Measurements from ENCODE around the gene TEK. TPM values are rescaled to one million over a fixed set of nuclear protein-coding genes. Genes with fewer than 3 reads are reported as not detected.

Gene TEK
- total RNA-seq, 1 donor from 2014 or later: 1.0 TPM

DNA sequence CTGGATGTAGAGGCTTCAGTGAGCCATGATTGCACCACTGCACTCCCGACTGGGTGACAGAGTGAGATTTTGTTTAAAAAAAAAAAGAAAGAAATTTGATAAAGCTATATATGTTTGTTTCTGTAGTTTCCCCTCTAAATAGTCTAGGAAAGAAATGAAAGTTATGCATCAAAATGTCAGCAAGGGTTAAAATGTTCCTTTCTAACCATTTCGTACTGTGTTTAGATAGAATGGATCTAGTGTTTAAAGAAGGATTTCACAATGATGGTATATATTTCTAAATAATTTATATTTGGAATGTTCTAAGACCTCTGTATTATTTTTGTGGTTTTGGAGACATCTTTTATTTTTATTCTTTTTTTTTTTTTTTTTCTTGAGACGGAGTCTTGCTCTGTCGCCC is 22.7 kb downstream of the TEK start:
- Mint-ChIP-seq H3K27ac (ENCODE audit: unreplicated experiment) (no peak overlapping the region), H3K4me3 (ENCODE audit: unreplicated experiment) (no peak overlapping the region), H3K9me3 (ENCODE audit: unreplicated experiment) (no peaks in the 10 kb centered on the region), H3K36me3 (ENCODE audit: unreplicated experiment) (no peaks in the 10 kb centered on the region), H3K27me3 (ENCODE audit: unreplicated experiment) (no peaks in the 10 kb centered on the region), H3K4me1 (ENCODE audit: low read depth, unreplicated experiment) (no peaks in the 10 kb centered on the region)
- TF ChIP-seq, protein P1, sequence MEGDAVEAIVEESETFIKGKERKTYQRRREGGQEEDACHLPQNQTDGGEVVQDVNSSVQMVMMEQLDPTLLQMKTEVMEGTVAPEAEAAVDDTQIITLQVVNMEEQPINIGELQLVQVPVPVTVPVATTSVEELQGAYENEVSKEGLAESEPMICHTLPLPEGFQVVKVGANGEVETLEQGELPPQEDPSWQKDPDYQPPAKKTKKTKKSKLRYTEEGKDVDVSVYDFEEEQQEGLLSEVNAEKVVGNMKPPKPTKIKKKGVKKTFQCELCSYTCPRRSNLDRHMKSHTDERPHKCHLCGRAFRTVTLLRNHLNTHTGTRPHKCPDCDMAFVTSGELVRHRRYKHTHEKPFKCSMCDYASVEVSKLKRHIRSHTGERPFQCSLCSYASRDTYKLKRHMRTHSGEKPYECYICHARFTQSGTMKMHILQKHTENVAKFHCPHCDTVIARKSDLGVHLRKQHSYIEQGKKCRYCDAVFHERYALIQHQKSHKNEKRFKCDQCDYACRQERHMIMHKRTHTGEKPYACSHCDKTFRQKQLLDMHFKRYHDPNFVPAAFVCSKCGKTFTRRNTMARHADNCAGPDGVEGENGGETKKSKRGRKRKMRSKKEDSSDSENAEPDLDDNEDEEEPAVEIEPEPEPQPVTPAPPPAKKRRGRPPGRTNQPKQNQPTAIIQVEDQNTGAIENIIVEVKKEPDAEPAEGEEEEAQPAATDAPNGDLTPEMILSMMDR (IDR thresholded peaks at IDR 0.05; ENCODE audit: partially characterized antibody, unreplicated experiment): no peak
- DNase-seq: no peak

DNA sequence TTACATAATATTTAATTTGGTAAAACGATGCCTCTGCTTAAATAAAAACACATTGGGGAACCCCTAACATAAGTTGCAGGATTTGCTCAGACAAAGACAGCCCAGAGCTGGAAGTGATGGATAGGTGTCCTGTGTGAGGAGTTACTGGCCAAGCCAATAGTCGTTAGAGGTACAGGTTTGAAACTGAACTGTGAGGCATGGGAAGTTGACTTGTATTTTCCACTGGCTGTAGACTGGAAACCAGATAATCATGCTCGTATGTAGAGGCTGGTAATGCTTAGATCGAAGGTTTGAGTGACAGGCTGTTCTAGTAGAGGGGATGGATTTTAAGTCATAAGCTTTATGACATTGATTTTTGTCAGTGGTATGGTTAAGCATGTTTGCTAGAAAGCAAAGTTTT is 24.8 kb downstream of the TEK start:
- H3K4me3 Mint-ChIP-seq (ENCODE audit: unreplicated experiment): no peak overlapping the region
- no peaks in the 10 kb centered on the region for H3K27me3 Mint-ChIP-seq (ENCODE audit: unreplicated experiment)
- no peak for DNase-seq
- TF ChIP-seq, protein P1 (IDR thresholded peaks at IDR 0.05; ENCODE audit: partially characterized antibody, unreplicated experiment): no peak
- H3K27ac Mint-ChIP-seq (ENCODE audit: unreplicated experiment): no peak overlapping the region
- no peaks in the 10 kb centered on the region for H3K4me1 Mint-ChIP-seq (ENCODE audit: low read depth, unreplicated experiment)
- H3K9me3 Mint-ChIP-seq (ENCODE audit: unreplicated experiment): no peaks in the 10 kb centered on the region
- no peaks in the 10 kb centered on the region for H3K36me3 Mint-ChIP-seq (ENCODE audit: unreplicated experiment)

DNA sequence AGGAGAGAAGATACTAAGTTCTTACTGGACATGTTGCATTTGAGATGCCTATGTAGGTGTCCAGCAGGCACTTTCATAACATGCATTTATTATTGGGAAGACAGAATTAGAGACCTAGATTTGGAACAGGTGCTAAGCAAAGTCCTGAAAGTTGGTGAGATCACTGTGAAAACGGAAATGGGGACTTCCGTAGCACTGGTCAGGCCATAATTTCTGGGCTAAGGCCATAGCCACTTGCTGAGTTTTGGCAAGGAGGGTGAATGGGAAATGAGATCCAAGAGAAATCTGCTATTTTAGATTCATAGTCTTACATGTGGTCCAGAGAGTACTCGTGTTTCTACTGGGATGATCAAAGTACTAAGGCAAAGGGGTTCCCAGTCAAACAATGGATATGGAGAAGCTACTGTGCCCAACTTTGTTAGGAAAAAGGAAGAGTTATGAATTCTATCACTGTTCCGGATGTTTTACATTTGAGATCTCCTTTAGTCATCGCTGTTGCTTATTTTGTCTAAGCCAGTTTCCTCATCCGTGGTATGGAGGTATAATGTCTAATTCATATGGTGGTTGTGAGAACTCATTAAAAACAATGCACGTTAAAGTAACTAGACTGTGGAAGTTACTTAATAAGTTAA is 33.4 kb downstream of the TEK start:
- TF ChIP-seq, protein P1 (IDR thresholded peaks at IDR 0.05; ENCODE audit: partially characterized antibody, unreplicated experiment): no peak
- no peaks in the 10 kb centered on the region for H3K9me3 Mint-ChIP-seq (ENCODE audit: unreplicated experiment)
- no peaks in the 10 kb centered on the region for H3K4me1 Mint-ChIP-seq (ENCODE audit: low read depth, unreplicated experiment)
- no peaks in the 10 kb centered on the region for H3K36me3 Mint-ChIP-seq (ENCODE audit: unreplicated experiment)
- H3K27me3 Mint-ChIP-seq (ENCODE audit: unreplicated experiment): no peaks in the 10 kb centered on the region
- H3K4me3 Mint-ChIP-seq (ENCODE audit: unreplicated experiment): no peak overlapping the region
- H3K27ac Mint-ChIP-seq (ENCODE audit: unreplicated experiment): no peak overlapping the region
- no peak for DNase-seq

DNA sequence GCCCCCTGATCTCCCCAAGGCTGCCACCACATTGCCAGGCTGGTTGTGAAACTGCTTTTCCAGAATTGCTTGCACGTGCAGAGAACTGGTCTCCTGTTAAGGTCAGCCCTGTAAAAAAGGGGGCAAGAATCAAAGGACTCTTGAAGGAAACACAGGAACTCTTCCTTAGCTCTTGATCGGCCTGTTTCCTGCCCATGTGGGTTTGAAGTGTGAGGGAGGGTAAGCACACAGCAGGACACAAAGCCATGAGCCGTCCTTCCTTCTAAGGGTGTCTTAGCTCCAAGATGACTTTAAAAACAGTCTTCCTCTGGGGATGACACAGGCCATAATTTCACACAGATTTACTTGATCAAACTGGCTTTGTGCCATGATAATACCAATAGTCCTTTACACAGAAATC is 36.1 kb downstream of the TEK start:
- DNase-seq: no peak
- Mint-ChIP-seq H3K27ac (ENCODE audit: unreplicated experiment) (no peak overlapping the region), H3K4me3 (ENCODE audit: unreplicated experiment) (no peak overlapping the region), H3K27me3 (ENCODE audit: unreplicated experiment) (no peaks in the 10 kb centered on the region), H3K9me3 (ENCODE audit: unreplicated experiment) (no peaks in the 10 kb centered on the region), H3K36me3 (ENCODE audit: unreplicated experiment) (no peaks in the 10 kb centered on the region), H3K4me1 (ENCODE audit: low read depth, unreplicated experiment) (no peaks in the 10 kb centered on the region)
- TF ChIP-seq, protein P1 (IDR thresholded peaks at IDR 0.05; ENCODE audit: partially characterized antibody, unreplicated experiment): no peak

DNA sequence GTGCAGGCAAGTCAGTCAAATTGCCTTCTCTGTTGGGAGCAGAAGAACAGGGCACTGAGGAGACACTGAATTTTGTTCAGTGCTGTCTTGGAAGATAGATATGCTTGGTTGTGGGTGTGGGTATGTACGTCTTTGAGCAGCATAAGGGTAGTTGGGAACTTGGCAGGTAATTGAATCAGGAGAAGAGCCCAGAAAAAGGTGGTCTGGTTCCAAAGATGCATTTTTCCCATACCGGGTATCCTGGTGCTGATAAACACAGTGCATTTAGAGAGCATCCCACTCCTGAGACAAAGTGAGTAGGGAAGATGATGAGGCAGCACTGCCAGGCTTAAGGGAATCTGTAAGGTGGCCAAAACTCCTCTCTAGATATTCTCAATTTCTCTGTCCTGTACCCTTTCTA is 40.6 kb downstream of the TEK start:
- Mint-ChIP-seq H3K36me3 (ENCODE audit: unreplicated experiment) (no peaks in the 10 kb centered on the region), H3K27me3 (ENCODE audit: unreplicated experiment) (no peaks in the 10 kb centered on the region), H3K9me3 (ENCODE audit: unreplicated experiment) (no peaks in the 10 kb centered on the region), H3K27ac (ENCODE audit: unreplicated experiment) (no peak overlapping the region), H3K4me3 (ENCODE audit: unreplicated experiment) (no peak overlapping the region), H3K4me1 (ENCODE audit: low read depth, unreplicated experiment) (no peaks in the 10 kb centered on the region)
- DNase-seq: no peak
- TF ChIP-seq, protein P1 (IDR thresholded peaks at IDR 0.05; ENCODE audit: partially characterized antibody, unreplicated experiment): no peak
